Thymus (tissue), 11 donors: Measurements from ENCODE around the gene RNF135. TPM values are rescaled to one million over a fixed set of nuclear protein-coding genes. Genes with fewer than 3 reads are reported as not detected.
"Not testable (repeated sequence)": the region's sequence is repeated elsewhere in the genome, so short reads cannot be mapped to it uniquely, and the experiment has no call there.

Experiments
- DNase-seq, 9 donors: peaks; one replicate each; pipeline ENCODE4 v3.0.0-alpha.2; 2013; ENCODE audit warnings: low spot score in 9 of 9, low read depth in 6 of 9, missing footprints in 1 of 9
- H3K27ac ChIP-seq, 2 donors: one replicate each; pipeline ENCODE4 v1.5.1; 2013; ENCODE audit warnings: control low read depth in 1 of 2, low read depth in 1 of 2, low read length in 1 of 2, mild to moderate bottlenecking in 1 of 2, moderate library complexity in 1 of 2
- H3K27me3 ChIP-seq, 2 donors: one replicate each; pipeline ENCODE4 v1.5.1; 2013; ENCODE audit warnings: low read length in 1 of 2; ENCODE audit not compliant: control insufficient read depth in 2 of 2, insufficient read depth in 1 of 2
- H3K36me3 ChIP-seq, 2 donors: one replicate each; pipeline ENCODE4 v1.5.1; 2013; ENCODE audit warnings: low read length in 1 of 2, mild to moderate bottlenecking in 1 of 2, moderate library complexity in 1 of 2; ENCODE audit not compliant: control insufficient read depth in 2 of 2, insufficient read depth in 2 of 2
- H3K4me1 ChIP-seq, 2 donors: one replicate each; pipeline ENCODE4 v1.5.1; 2013; ENCODE audit warnings: low read length in 2 of 2; ENCODE audit not compliant: control insufficient read depth in 2 of 2, insufficient read depth in 2 of 2
- H3K4me3 ChIP-seq, 2 donors: one replicate each; pipeline ENCODE4 v1.5.1; 2013; ENCODE audit warnings: low read length in 2 of 2, control low read depth in 1 of 2, mild to moderate bottlenecking in 1 of 2
- H3K9me3 ChIP-seq, 2 donors: one replicate each; pipeline ENCODE4 v1.5.1; 2013; ENCODE audit warnings: low read length in 1 of 2, mild to moderate bottlenecking in 1 of 2; ENCODE audit not compliant: control insufficient read depth in 2 of 2, insufficient read depth in 1 of 2
- WGBS: extraction: QIAGEN DNeasy Blood & Tissue Kit; methylation state at CpG from one replicate; pipeline ENCODE4 v1.1.7; 2013; 5-methylcytosine and 5-hydroxymethylcytosine counted together
- polyA plus RNA-seq: library from polyadenylated mRNA; stranded (reverse); fragments of 200-250 nt; gene quantifications from one replicate; pipeline ENCODE4 v1.2.3, GENCODE V29; 2013
- total RNA-seq: library from RNA; stranded (reverse); fragments of 120-200 nt; gene quantifications from one replicate; pipeline ENCODE4 v1.2.4, GENCODE V29; 2013
- donor health status: healthy.

The RNF135 gene
- total and polyA plus RNA-seq, 2 donors = 6.7 to 19.2 TPM

DNA sequence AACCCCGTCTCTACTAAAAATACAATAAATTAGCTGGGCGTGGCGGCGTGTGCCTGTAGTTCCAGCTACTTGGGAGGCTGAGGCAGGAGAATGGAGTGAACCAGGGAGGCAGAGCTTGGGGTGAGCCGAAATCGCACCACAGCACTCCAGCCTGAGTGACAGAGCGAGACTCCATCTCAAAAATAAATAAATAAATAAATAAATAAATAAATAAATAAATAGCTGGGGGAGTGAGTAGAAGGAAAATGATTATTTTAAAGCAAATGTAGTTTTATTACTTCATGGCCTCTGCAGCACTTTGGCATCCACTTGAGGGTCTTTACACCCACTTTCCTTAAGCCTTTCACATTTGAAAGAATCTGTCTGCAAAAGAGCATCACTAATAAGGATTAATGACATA is 70.0 kb downstream of the RNF135 start:
- not testable (repeated sequence) for H3K4me3 ChIP-seq, H3K4me1 ChIP-seq, H3K36me3 ChIP-seq, H3K9me3 ChIP-seq, H3K27ac ChIP-seq, DNase-seq, H3K27me3 ChIP-seq
- 97% methylated on average over 7 of the region's 7 CpGs for WGBS

DNA sequence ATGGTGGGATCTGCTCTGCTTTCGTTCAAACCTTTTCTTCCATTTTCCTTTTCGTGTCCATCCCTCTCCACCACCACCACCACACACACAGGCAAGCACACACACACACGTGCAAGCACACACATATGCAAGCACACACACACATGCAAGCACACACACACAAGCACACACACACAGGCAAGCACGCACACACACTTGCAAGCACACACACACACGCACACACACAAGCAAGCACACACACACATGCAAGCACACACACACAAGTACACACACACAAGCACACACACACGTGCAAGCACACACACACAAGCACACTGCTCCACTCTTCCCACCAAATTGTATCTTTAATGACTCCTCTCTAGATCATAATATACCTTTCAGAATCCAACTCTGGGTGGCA is 71.5 kb downstream of the RNF135 start:
- DNase-seq, H3K27ac ChIP-seq, H3K36me3 ChIP-seq, H3K4me3 ChIP-seq, H3K4me1 ChIP-seq, H3K9me3 ChIP-seq, H3K27me3 ChIP-seq: not testable (repeated sequence)
- WGBS = 99% methylated on average over 6 of the region's 6 CpGs

DNA sequence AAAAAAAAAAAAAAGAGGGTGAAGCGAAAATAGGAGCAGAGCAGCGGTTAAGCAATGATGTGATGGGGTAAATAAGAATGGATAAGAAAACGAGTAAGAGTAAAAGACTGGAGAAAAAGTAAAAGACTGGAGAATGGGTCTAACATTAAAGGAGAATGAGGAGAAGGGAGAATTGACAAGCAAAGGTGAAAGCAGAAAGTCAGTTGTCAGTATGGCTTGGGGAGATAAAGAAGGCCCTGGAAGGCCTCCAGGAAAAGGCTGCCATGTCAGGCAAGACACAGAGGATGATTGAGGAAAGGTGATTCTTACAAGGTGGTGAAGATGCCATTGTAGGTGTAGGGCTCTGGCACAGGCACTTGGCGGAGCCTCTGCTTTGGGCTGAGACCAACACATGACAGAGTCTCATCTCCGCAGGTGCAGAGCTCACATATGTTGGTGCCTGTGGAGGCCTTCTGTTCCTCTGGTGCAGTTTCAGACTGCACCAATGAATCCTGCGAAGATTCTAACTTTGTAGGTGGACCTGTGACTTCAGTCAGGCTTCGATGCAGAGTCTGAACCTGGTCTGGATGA is 76.1 kb downstream of the RNF135 start:
- WGBS = 95% methylated on average over 7 of the region's 7 CpGs
- not testable (repeated sequence) for DNase-seq

DNA sequence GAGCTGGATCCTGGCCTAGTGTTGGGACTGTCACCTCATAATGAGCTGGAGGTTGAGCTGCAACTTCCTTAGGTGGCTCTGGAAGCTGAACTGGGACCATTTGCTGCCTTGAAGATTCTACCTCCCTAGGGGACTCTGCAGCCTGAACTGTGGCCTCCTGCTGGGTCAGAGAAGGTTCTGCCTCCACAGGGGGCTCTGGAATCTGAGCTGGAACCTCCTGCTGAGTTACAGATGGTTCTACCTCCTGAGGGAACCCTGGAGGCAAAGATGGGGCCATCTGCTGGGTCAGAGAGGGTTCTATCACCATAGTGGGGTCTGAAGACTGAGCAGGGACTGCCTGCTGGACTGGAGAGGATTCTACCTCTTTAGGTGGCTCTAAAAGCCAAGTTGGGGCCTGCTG is 77.3 kb downstream of the RNF135 start:
- Histone ChIP-seq H3K27ac (no peak overlapping the region), H3K36me3 (no peaks in the 10 kb centered on the region), H3K4me3 (no peak overlapping the region), H3K9me3 (no peaks in the 10 kb centered on the region), H3K27me3 (no peaks in the 10 kb centered on the region), H3K4me1 (peaks cover 0 to 12% of the 10 kb centered on the region in 2 donors)
- DNase-seq = no peak

More for the DNA sequence above, 76.1 kb downstream of the RNF135 start:
- not testable (repeated sequence) for H3K27me3 ChIP-seq, H3K4me1 ChIP-seq, H3K4me3 ChIP-seq, H3K36me3 ChIP-seq, H3K9me3 ChIP-seq, H3K27ac ChIP-seq

DNA sequence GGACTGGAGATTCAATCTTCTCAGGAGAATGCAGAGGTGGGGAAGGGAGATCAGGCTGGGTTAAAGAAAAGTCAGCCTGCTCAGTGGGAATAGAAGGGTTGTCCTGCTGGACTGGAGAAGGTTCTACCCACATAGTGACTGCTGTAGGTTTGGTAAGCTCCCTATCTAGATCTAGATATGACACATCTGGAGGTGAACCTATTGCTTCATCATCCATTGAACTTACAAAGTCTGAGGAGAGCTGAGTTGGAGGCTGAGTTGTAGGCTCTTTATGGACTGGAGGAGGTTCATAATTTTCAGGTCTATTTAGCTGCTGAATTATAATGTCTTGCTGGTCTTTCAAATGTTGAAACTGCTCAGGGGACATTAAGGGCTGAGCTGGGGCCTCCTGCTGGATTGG is 77.9 kb downstream of the RNF135 start:
- peaks cover 0 to 12% of the 10 kb centered on the region in 2 donors for H3K4me1 ChIP-seq
- DNase-seq = no peak

More for the DNA sequence above, 77.9 kb downstream of the RNF135 start:
- Histone ChIP-seq H3K36me3 (no peaks in the 10 kb centered on the region), H3K9me3 (no peaks in the 10 kb centered on the region), H3K27ac (no peak overlapping the region), H3K4me3 (no peak overlapping the region), H3K27me3 (no peaks in the 10 kb centered on the region)

Other genes with a start within 250 kb of the RNF135 start
- gene CRLF3, start 146.3 kb upstream of the RNF135 start, total RNA-seq = 38.7 TPM
- gene CRLF3, start 146.3 kb upstream of the RNF135 start, polyA plus RNA-seq = 28.5 TPM
- gene ATAD5, start 139.1 kb upstream of the RNF135 start, total RNA-seq = 9.3 TPM
- 1.1 TPM for gene ATAD5, start 139.1 kb upstream of the RNF135 start, polyA plus RNA-seq
- gene TEFM, start 64.8 kb upstream of the RNF135 start, total RNA-seq = 18.7 TPM
- gene TEFM, start 64.8 kb upstream of the RNF135 start, polyA plus RNA-seq = 16.6 TPM
- 8.1 TPM for gene ADAP2, start 49.1 kb upstream of the RNF135 start, total RNA-seq
- 13.8 TPM for gene ADAP2, start 49.1 kb upstream of the RNF135 start, polyA plus RNA-seq
- gene NF1, start 123.9 kb downstream of the RNF135 start, total RNA-seq = 16.6 TPM
- 10.3 TPM for gene NF1, start 123.9 kb downstream of the RNF135 start, polyA plus RNA-seq